HepG2 (cell line): ENCODE results near the gene RUNX3. TPM values are rescaled to one million over a fixed set of nuclear protein-coding genes. Genes with fewer than 3 reads are reported as not detected.
A peak's percentile ranks its signal among the peaks of the same experiment; 100 is the strongest.

ENCODE experiments used
- CEBPG ChIP-seq: IDR thresholded peaks from 2 replicates; pipeline ENCODE4 v1.6.1; 2016
- HMGXB4 ChIP-seq, 2 experiments: sonication (generic) in 1 of 2; formaldehyde crosslinking in 1 of 2; IDR thresholded peaks; 2 replicates each; pipeline versions ENCODE4 v1.4.0 to v1.6.1; 2018 to 2020; ENCODE audit warnings: missing genetic modification reagents in 2 of 2, borderline replicate concordance in 1 of 2, low read depth in 1 of 2, mild to moderate bottlenecking in 1 of 2, missing biosample characterization in 1 of 2
- HNRNPUL1 ChIP-seq: fragments of 200-400 bp; formaldehyde crosslinking; IDR thresholded peaks from 2 replicates; pipeline ENCODE4 v1.6.1; 2017; ENCODE audit warnings: low read depth, mild to moderate bottlenecking, low read length, moderate library complexity
- MED8 ChIP-seq: sonication (generic); formaldehyde crosslinking; IDR thresholded peaks from 2 replicates; pipeline ENCODE4 v1.8.1; 2023; ENCODE audit warnings: mild to moderate bottlenecking, missing genetic modification reagents; ENCODE audit not compliant: insufficient replicate concordance
- NKX3-1 ChIP-seq: sonication (generic); formaldehyde crosslinking; IDR thresholded peaks from 2 replicates; pipeline ENCODE4 v1.5.0; 2020; ENCODE audit warnings: missing genetic modification reagents
- SSRP1 ChIP-seq: IDR thresholded peaks from 2 replicates; pipeline ENCODE4 v1.6.1; 2016; ENCODE audit warnings: control low read depth
- ZBTB10 ChIP-seq: sonication (generic); formaldehyde crosslinking; IDR thresholded peaks from 2 replicates; pipeline ENCODE4 v1.4.0; 2020; ENCODE audit warnings: missing genetic modification reagents, borderline replicate concordance
- ZNF230 ChIP-seq: sonication (generic); formaldehyde crosslinking; IDR thresholded peaks from 2 replicates; pipeline ENCODE4 v1.4.0; 2020; ENCODE audit warnings: mild to moderate bottlenecking, missing genetic modification reagents
- ZNF501 ChIP-seq: sonication (generic); formaldehyde crosslinking; IDR thresholded peaks from 2 replicates; pipeline ENCODE4 v1.5.1; 2020; ENCODE audit warnings: mild to moderate bottlenecking, moderate library complexity, missing genetic modification reagents
- ZNF660 ChIP-seq: sonication (generic); formaldehyde crosslinking; IDR thresholded peaks from 2 replicates; pipeline ENCODE4 v1.5.1; 2020; ENCODE audit warnings: mild to moderate bottlenecking, low read depth, missing genetic modification reagents, borderline replicate concordance
- polyA plus RNA-seq, 8 experiments: library from polyadenylated mRNA; depleted of rRNA in 3 of 8; stranded (reverse) in 7 of 8; unstranded in 1 of 8; fragments of >200 nt; fragmentation: Illumina TruSeq in 4 of 8; extraction: Trizol in 4 of 8; gene quantifications; 2 replicates each; pipeline versions ENCODE4 v1.2.1 to v1.2.3, GENCODE V29; 2011 to 2016; ENCODE audit warnings: low read depth in 4 of 8, missing spikeins in 1 of 8, mixed read lengths in 1 of 8; ENCODE audit not compliant: insufficient read depth in 1 of 8
- total RNA-seq, 5 experiments: library from RNA; depleted of rRNA; stranded (reverse); fragments of >200 nt; fragmentation: Illumina TruSeq; extraction: Trizol; gene quantifications; 2 replicates each; pipeline ENCODE4 v1.2.3, GENCODE V29; 2016; ENCODE audit warnings: low read depth in 1 of 5
- TF ChIP-seq, protein P1 (sequence below): sonication (generic); formaldehyde crosslinking; IDR thresholded peaks from 2 replicates; pipeline ENCODE4 v1.5.1; 2020; ENCODE audit warnings: missing genetic modification reagents, mild to moderate bottlenecking, borderline replicate concordance
- TF ChIP-seq, protein P2 (sequence below): IDR thresholded peaks from 2 replicates; pipeline ENCODE4 v1.6.1; 2016; ENCODE audit warnings: missing compliant biosample characterization, missing genetic modification reagents, borderline replicate concordance
- TF ChIP-seq, protein P3 (sequence below): sonication (generic); formaldehyde crosslinking; IDR thresholded peaks from 2 replicates; pipeline ENCODE4 v1.4.0; 2020; ENCODE audit warnings: missing genetic modification reagents, borderline replicate concordance
- TF ChIP-seq, protein P4 (sequence below): sonication (generic); formaldehyde crosslinking; IDR thresholded peaks from 2 replicates; pipeline ENCODE4 v1.4.0; 2020; ENCODE audit warnings: low read depth, mild to moderate bottlenecking, missing genetic modification reagents

Gene RUNX3
- total and polyA plus RNA-seq, 2 of the 13 experiments (the other 11 are each of a cell fraction or from before 2014, with no cell fraction given): 0.04 to 0.22 TPM

GRCh38 chr1:24914226-24915069 lies 15.6 kb downstream of the RUNX3 start (continued):
- TF ChIP-seq HMGXB4 (CRISPR knock-in tag; IDR thresholded peaks at IDR 0.05; ENCODE audit: borderline replicate concordance in 1 of 2, low read depth in 1 of 2) (no peak), ZBTB10 (CRISPR knock-in tag) (no peak), ZNF660 (no peak), ZNF230 (peak; percentile 73), SSRP1 (CRISPR knock-in tag) (no peak; the same call in 1 of the 2 replicates), CEBPG (CRISPR knock-in tag) (no peak), HNRNPUL1 (no peak), NKX3-1 (no peak), ZNF501 (CRISPR knock-in tag) (no peak), MED8 (CRISPR knock-in tag) (no peak)
- TF ChIP-seq, protein P1, sequence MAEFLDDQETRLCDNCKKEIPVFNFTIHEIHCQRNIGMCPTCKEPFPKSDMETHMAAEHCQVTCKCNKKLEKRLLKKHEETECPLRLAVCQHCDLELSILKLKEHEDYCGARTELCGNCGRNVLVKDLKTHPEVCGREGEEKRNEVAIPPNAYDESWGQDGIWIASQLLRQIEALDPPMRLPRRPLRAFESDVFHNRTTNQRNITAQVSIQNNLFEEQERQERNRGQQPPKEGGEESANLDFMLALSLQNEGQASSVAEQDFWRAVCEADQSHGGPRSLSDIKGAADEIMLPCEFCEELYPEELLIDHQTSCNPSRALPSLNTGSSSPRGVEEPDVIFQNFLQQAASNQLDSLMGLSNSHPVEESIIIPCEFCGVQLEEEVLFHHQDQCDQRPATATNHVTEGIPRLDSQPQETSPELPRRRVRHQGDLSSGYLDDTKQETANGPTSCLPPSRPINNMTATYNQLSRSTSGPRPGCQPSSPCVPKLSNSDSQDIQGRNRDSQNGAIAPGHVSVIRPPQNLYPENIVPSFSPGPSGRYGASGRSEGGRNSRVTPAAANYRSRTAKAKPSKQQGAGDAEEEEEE (CRISPR knock-in tag): no peak
- TF ChIP-seq, protein P2, sequence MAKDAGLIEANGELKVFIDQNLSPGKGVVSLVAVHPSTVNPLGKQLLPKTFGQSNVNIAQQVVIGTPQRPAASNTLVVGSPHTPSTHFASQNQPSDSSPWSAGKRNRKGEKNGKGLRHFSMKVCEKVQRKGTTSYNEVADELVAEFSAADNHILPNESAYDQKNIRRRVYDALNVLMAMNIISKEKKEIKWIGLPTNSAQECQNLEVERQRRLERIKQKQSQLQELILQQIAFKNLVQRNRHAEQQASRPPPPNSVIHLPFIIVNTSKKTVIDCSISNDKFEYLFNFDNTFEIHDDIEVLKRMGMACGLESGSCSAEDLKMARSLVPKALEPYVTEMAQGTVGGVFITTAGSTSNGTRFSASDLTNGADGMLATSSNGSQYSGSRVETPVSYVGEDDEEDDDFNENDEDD (CRISPR knock-in tag): peak; percentile 22; the same call in 1 of the 2 replicates
- TF ChIP-seq, protein P3, sequence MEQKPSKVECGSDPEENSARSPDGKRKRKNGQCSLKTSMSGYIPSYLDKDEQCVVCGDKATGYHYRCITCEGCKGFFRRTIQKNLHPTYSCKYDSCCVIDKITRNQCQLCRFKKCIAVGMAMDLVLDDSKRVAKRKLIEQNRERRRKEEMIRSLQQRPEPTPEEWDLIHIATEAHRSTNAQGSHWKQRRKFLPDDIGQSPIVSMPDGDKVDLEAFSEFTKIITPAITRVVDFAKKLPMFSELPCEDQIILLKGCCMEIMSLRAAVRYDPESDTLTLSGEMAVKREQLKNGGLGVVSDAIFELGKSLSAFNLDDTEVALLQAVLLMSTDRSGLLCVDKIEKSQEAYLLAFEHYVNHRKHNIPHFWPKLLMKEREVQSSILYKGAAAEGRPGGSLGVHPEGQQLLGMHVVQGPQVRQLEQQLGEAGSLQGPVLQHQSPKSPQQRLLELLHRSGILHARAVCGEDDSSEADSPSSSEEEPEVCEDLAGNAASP (CRISPR knock-in tag): 0 out of 2 replicates have a peak, but pooled peaks have one; percentile 12
- TF ChIP-seq, protein P4, sequence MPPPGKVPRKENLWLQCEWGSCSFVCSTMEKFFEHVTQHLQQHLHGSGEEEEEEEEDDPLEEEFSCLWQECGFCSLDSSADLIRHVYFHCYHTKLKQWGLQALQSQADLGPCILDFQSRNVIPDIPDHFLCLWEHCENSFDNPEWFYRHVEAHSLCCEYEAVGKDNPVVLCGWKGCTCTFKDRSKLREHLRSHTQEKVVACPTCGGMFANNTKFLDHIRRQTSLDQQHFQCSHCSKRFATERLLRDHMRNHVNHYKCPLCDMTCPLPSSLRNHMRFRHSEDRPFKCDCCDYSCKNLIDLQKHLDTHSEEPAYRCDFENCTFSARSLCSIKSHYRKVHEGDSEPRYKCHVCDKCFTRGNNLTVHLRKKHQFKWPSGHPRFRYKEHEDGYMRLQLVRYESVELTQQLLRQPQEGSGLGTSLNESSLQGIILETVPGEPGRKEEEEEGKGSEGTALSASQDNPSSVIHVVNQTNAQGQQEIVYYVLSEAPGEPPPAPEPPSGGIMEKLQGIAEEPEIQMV (CRISPR knock-in tag): no peak
